ENCODE results near the gene SVIL.
"Not testable (repeated sequence)": the region's sequence is repeated elsewhere in the genome, so short reads cannot be mapped to it uniquely, and the experiment has no call there.

Gene SVIL

GRCh38 chr10:29649561-29650551 is 15.1 kb upstream of the SVIL start:
- no peak for DNase-seq

GRCh38 chr10:29648983-29649268 is 14.2 kb upstream of the SVIL start:
- DNase-seq, result no peak

DNA sequence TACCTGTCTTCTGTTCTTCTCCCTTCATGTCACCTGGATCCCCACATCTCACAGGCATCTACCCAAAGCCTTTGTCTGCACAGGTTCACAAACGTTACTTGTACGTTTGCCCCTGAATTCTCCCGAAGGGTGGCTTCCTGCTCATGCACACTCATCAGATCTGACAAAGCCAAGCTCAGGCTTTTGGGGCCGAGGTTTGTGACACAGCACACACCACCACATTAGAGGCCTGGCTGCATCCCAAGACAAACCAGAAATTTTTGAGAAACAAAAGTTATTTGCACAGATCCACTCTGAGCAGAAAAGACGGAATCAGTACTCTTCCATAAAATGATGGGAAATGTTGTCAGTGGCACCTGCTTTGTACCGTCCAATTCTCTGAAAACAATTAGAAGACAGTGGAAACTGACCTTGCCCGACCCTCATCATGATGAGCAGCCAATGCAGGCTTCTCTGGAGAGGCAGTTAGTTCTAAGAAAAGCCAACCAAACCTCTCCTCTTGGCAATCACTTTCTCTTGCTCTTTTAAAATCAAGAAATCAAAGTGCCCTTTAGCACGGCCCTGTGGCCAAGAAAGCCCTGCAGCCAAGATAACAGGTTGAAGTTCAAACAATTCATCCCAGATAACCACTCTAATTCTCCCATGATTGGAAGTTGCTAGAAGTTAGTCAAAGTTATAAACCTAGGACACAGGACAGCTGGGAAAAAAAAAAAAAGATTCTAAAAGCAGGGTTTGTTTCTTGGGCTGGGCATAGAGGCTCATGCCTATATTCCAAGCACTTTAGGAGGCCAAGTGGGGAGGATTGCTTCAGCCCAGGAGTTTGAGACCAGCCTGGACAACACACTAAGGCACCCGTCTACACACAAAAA is 13.6 kb upstream of the SVIL start:
- no peak for DNase-seq

DNA sequence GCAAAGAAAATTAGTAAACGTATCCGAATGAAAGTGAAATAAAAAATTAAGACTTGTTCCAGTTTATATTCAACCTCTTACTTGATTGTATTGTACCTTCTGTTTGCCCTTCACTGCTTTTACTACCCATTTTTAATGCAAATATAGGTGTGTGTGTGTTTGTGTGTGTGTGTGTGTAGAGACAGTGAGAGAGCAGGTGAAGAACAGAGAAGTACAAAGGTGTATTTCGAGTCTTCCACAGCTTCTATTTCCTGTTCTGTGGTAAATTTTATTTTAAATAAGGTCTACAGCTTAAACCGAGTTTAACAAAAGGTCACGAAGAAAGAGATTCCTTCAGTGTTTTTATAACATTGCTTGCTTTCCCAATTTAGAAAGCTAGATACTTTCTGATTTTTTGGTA is 12.7 kb upstream of the SVIL start:
- no peak for DNase-seq

DNA sequence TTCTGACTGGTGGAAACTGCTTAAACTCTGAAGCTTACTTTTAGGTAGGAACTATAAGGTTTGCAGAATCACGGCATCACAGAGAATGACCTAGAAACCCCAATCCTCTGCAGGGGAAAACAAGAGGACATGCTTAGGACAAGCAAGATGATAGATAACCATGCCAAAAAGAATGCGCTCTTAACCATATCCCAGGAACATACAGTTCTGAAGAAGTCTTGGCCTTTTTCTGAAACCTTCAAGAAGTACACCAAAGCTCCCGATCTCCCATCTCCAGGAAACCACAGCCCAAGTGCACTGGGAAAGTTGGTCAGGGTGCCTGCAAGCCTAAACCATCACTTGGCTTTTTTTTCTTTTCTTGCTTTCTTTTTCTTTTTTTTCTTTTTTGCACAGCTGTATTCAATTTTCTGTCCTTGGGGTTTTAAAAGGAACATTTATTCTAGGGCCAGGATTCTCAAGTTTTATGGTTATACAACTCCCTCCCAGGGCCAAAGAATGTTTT is 12.2 kb upstream of the SVIL start:
- DNase-seq, result no peak

DNA sequence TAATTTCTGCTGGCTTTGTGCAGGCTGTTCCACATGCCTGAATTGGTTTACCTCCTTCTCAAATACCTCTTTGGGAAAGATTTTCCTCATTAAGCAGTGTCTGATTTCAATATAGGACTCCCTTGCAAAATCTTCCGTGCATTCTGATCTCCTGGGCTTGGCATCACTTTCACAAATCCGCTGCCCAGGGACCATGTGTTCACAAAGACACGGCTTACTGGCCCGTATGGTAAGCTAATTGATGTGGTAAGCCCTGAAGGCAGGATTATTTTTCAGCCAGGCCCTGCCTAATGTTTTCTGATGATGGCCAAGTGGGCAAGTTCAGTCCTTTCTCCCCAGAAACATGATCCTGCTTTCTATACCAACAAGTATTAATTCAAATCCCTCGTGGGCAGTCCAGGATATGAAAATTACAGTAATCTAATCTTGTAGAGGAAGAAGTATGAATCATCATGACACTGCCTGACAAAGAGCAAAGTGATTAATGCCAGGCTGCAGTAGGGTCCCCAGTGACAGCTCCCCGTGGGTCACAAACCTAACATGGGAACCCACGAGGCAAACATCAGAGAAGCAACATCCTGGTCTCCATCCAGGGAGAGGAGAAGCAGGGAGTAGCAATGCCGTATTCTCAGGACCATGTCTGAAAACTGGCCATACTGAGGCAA is 11.6 kb upstream of the SVIL start:
- DNase-seq, result no peak

- DNase-seq, result no peak
Measured at GRCh38 chr10:29643771-29644501, 9.2 kb upstream of the SVIL start.

DNA sequence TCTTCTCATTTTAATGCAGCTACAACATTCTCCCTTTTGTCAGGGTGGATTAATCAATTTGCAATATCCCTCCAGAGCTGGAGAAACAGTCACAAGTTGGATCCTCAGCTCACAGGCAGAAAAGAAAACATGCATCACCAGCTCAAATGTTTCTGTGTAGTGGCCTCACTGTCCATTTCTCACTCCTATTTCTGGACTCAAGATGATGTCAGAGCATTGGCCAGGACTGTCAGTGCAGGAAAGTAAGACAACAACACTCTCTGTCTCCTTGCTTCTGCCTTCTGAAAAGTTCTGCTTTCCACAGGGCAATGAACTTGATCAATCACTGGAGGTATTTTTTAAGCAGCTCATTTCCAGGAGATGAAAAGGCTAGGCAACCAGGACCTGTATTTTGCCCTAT is 8.2 kb upstream of the SVIL start:
- DNase-seq, result no peak

DNA sequence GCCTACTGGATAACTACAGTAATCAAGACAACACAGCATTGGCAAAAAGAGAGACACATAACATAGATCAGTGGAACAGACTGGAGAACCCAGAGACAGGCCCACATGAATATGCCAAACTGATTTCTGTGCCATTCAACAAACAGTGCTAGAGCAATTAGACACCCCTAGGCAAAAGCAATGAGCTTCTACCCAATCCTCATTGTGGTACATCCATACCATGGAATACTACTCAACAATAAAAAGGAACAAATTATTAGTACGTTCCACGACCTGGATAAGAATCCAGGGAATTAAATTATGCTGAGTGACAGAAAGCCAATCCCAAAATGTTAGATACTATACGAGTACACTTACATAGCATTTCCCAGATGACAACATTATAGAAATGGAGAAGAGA is 2.8 kb upstream of the SVIL start:
- no peak for DNase-seq

- DNase-seq, result peak; percentile 58
Measured at GRCh38 chr10:29636178-29636577, 1.4 kb upstream of the SVIL start.

DNA sequence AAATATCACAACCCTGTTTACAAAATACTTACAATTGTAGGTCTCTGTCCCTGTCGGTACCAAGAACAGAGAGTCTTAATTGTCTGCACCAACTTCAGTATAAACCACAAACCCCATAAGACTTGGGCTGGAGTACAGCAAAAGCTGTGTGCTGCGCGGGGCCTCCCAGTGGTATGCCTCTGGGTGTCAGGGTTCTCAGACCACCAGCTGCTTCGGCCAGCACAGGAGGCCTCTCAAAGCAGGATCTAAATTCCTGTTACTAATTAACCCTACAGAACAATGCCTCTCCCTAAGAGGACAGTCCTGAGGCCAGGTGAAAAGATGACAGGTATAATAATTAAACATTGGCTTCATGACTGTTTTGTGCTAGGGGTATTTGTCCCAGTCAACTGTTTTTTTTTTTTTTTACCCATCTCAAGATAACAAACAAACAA is 957 bp upstream of the SVIL start:
- DNase-seq, result peak; percentile 42

DNA sequence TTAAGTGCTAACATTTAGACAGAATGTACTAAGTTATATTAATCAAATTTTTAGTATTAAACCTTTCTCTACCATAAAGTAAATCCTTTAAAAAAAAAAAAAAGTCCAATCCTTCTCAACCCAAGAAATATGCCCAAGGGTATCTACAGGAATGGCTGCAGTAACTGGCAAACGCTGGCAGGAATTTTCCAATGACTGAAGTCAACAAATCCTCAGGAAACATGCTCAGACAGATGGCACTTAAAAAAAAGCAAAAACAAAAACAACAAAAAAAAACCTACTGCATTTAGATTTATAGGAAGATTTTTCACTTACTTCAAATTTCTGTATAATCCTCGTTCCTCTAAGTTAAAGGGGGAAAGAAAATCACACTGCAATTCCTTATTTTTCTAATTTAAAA is 666 bp downstream of the SVIL start:
- DNase-seq, result no peak

DNA sequence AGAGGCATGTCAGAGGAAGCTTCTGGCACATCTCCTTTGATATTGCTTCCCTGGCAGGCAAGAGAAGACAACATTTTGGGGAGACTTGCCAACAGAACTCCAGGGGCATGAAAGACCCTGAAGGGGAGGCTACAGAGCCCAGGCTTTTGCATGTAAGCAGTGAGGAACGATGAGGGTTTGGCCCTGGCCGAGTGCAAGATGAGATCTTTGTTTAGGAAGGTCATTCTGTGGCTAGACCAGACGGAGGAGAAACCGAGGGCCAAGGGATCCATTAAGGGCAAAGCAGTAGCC is 3.8 kb downstream of the SVIL start:
- no peak for DNase-seq

- DNase-seq, result no peak
Measured at GRCh38 chr10:29630205-29631048, 4.3 kb downstream of the SVIL start.

- DNase-seq, result no peak
Measured at GRCh38 chr10:29628912-29629526, 5.8 kb downstream of the SVIL start.

DNA sequence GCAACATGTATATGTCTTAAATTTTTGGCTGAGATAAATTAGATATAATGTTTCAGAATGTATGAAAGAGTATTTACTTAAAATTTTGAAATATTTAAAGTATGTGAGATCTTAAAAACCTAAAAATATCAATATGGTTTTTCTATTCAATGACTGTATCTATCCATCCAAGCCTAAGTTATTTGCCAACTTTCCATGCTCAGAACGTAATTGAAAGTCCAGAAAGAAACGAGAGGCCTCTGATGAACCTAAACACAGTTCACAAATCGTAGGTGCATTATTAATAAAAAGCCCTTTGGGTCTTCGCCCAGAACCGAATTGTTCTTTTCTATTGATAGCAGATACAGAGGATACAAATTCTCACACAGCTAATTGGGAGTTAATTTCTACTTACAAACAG is 6.5 kb downstream of the SVIL start:
- DNase-seq, result no peak

DNA sequence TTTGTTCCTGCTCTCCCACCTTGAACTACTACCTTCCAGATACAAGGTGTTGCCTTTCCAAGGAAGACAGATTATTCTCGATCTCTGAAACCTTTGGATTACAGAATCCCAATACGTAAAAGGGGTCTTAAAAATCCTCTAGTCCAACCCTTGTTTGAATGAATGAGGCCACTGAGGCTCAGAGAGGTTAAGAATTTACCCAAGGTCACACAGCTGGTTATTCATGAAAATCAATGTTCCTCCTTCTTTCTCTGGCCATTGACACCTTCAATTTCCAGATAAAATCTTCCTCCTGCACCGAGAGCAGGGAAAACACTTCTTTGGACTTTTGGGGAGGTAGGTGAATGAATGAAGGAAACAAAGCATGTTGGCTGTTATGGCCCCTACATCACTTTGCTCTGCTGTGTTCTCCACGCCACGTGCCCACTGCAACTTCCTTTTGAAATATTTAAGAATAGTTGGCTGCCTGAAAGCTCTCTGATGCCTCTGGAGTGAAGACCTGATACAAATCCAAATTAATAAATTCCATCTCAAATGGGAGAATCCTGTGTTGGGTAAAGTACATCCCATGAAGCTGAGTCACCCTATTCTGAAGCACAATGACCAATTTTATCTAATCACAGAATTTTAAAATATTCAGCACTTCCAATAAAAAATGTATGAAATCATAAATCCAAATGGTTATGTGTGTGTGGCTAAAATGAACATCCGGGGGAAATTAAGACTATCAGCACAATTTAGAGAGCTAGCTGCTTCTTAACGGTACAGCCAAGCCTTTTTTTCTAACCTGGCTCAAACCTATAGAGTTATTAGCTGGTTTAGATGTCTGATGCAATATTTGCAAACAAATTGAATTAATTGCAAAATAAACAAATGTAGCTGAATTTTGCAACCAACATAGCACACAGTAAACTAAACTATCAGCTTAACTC is 7.3 kb downstream of the SVIL start:
- DNase-seq, result no peak

DNA sequence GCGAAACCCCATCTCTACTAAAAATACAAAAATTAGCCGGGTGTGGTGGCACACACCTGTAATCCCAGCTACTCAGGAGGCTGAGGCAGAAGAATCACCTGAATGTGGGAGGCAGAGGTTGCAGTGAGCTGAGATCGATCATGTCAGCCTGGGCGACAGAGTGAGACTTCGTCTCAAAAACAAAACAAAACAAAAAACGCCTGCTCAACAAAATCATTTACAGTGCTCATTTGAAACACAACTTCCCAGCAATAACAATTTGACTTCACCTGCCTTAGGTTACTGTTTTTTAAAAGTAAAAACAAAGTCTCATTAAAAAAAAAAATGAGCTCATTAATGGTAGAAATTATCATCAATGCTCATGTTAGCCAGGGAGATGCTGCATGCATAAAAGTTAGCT is 10.4 kb downstream of the SVIL start:
- not testable (repeated sequence) for DNase-seq

DNA sequence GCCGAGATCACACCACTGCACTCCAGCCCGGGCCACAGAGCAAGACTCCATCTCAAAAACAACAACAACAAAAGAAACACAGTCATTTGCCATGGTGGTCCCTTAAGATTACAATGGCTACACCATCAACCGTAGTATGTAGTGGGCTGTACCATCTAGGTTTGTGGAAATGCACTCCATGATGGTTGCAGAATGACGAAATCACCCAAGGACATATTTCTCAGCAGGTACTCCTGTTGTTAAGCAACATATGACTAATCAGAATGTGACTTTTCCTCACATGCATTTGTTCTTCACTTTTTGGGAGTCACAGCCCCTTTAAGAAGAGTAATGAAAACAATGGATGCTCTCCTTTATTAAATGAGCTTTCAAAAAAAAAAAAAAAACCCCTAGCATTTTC is 11.0 kb downstream of the SVIL start:
- no peak for DNase-seq

DNA sequence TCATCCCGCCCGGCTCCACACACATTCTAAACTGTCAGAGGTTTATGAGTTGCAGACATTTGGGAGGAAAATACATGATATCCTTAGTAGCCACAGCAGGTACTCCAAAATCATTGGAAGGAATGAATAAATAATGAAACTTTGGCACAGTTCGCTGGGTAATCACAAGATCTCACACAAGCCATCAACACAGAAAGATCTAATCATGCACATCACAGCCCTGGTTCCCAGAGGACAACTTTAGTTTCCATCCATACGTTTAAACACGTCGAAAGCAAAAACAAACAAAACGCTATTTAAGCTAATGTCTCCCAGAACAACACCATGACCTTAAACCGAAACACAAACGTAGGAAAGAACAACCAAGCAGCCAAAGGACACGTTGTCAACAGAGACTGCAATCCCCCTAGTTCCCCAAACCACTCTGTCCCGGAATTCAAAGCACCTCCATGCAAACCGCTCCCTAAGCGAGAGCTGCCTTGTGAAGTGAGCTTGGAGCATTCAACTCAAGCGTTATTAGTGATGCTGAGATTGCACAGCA is 12.3 kb downstream of the SVIL start:
- DNase-seq, result no peak

Data from CD4-positive, alpha-beta T cell treated with Interleukin-21 for 1 hour (primary cell).